Retina (tissue), 1 donor: ENCODE results near the gene FBXO40.
"Not testable (repeated sequence)": the region's sequence is repeated elsewhere in the genome, so short reads cannot be mapped to it uniquely, and the experiment has no call there.

Experiments
- DNase-seq: peaks from one replicate; pipeline ENCODE4 v3.0.0-alpha.2; 2016

The FBXO40 gene

GRCh38 chr3:121592856-121593702, at the start of gene FBXO40:
Gene FBXO40, plus strand, starts transcription at chr3:121593379. Its CDS starts 27,197 bp downstream, at chr3:121620576.
- DNase-seq, result no peak

DNA sequence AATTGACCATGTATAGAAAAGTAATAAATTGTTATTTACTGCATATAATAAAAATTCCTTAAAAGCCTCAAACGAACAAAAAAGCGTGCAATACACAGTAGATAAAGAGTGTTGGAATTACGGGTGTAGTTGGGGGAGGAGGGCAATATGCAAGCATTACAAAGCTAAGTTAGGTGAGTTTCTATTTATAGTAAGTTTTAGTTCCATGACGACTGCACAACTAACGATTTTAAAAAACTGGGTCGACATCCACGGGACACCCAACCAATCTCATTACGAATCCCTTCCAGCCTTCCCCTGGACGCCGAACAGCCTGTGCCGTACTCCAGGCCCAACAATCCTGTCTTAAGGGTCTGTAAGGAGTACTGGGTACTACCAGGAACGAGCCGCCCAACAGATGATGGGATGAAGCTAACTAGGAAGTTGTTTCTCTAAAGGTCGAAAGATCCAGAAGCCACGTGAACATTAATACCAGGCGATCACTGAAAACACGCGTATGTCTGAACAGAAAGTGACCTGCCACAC, 48.1 kb upstream of the FBXO40 start:
- DNase-seq, result no peak

- DNase-seq, result peak; percentile 93
Observed at GRCh38 chr3:121545574-121546455, 47.4 kb upstream of the FBXO40 start, which contains the start of gene POLQ. Gene POLQ, minus strand, starts transcription at chr3:121545988. Its CDS starts 111 bp downstream, at chr3:121545877.

DNA sequence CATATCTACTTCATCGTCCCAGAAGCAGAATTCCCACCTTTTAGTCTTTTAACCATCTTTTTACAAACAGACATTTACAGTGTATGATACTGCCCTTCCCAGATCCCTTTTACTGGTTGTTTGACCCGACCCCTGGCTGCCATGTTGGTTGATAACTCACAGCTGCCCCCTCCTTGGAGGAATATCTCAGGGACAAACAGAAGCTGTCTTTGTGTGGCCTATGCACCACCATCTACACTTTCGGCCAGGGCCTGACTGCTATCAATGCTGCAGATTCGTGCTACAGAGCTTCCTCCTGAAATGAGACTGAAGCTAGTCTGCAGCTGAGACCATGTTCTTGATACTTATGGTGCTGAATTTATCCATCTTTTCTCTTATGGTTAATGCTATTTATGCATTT, 40.8 kb upstream of the FBXO40 start:
- DNase-seq, result no peak

DNA sequence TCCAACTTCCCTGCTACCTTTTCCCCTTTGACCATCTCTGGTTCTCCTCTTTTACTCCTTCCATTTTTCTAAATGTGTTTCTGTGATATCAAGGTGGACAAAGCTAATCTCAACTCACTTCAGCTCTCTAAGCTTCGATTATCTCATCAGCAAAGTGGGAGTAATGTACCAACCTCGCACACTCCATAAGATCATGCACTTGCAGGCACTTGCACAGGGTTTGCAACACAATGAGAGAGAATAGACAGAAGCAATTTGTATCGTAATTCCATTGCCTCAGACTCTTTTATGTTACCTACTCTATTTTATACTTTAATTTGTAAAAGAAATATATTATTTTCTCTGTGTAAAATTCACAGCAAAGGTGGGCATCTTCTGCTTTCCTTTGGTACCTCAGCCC, 40.4 kb upstream of the FBXO40 start:
- no peak for DNase-seq

DNA sequence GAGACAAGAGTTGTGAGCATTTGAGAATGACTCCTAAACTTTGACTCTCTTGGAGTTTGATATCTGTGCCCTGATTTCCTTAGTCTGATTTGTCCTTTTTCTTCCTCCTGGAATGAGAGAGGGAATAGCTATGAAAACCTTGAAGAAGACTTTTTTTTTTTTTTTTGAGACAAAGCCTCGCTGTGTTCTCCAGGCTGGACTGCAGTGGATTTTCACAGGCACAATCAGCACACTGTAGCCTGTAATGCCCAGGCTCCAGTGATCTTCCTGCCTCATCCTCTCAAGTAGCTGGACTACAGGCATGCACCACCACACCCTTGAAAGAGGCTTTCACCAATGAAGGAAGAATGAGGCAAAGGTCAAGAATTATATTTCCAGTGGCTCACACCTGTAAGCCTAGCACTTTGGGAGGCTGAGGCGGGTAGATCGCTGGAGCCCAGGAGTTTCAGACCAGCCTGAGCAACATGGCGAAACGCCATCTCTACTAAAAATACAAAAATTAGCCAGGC, 35.7 kb upstream of the FBXO40 start:
- no peak for DNase-seq

- DNase-seq, result no peak
Observed at GRCh38 chr3:121562148-121562547, 31.0 kb upstream of the FBXO40 start.

DNA sequence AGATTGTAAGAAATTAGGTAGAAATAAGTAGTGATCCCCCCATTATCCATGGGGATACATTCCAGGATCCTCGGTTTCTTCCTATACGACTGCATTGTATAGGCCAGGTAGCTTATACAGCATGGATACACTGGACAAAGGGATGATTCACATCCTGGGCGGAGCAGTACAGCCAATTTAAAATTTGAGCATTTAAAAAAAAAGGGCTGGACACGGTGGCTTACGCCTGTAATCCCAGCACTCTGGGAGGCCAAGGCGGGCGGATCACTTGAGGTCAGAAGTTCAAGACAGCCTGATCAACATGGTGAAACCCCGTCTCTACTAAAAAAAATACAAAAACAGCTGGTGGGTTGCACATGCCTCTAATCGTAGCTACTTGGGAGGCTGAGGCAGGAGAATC, 26.4 kb upstream of the FBXO40 start:
- DNase-seq, result no peak

DNA sequence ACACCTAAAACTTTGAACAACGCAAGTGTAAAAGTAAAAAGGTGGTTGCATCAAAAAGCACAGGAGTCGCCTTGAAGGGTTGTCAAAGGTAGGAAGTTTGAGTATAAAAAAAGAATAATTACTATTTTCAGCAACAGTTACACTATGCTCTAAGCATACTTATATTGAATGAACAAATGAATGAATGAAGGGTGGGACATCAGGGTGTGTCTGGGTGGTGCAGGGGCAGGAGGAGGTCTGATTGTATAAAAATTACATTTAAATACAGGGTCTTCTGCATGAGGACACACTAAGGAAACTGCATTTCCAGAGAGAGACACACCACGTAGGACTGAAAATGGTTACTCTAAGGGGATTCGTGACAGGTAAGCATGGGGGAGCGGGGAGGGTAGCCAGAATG, 25.5 kb upstream of the FBXO40 start, which contains the start of gene ARGFX:
Gene ARGFX (plus strand): TSS at position 301 of the 400 bp plus-strand sequence. CDS start 2,765 bp downstream, outside the sequence.
- DNase-seq, result no peak

DNA sequence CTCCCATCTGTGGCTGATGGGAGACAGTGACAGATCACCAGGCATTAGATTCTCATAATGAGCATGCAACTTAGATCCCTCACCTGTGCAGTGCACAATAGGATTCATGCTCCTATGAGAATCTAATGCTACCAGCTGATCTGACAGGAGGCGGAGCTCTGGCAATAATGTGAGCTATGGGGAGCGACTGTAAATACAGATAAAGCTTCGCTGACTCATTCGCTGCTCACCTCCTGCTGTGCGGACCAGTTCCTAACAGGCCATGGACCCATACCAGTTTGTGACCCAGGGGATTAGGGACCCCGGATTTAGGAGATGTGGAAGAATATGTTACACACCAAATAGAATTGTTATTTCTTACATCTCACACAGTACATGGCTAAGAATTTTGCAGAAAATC, 18.7 kb upstream of the FBXO40 start:
- no peak for DNase-seq

DNA sequence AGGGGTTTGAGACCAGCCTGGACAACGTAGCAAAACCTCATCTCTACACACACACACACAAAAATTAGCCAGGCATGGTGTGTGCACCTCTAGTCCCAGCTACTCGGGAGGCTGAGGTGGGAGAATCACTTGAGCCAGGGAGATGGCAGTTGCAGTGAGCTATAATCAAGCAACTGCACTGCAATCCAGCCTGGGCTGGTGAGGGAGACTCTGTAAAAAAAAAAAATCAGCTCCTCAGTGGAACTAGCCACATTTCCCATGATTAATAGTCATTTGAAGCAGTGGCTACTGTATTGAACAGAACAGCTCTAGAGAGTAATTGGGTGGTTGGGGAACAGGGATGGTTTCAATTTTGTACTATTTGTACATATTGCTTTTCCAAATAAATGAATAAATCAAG, 11.5 kb upstream of the FBXO40 start:
- no peak for DNase-seq

- no peak for DNase-seq
Observed at GRCh38 chr3:121584418-121584817, 8.8 kb upstream of the FBXO40 start.

DNA sequence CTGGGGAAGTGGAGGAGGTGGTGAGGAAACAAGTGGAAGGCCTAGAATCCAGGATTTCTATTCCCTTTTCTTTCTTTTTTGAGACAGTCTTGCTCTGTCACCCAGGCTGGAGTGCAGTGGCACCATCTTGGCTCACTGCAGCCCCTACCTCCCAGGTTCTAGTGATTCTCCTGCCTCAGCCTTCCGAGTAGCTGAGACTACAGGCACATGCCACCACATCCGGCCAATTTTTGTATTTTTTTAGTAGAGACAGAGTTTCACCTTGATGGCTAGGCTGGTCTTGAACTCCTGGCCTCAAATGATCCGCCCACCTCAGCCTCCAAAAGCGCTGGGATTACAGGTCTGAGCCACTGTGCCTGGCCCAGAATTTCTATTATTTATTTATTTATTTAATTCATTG, 627 bp downstream of the FBXO40 start:
- not testable (repeated sequence) for DNase-seq

GRCh38 chr3:121594850-121595249, 1.7 kb downstream of the FBXO40 start:
- DNase-seq, result no peak

GRCh38 chr3:121595765-121596406, 2.7 kb downstream of the FBXO40 start:
- DNase-seq, result no peak

GRCh38 chr3:121598564-121598963, 5.4 kb downstream of the FBXO40 start:
- DNase-seq, result no peak

- DNase-seq, result not testable (repeated sequence)
Observed at GRCh38 chr3:121599900-121600299, 6.7 kb downstream of the FBXO40 start.

DNA sequence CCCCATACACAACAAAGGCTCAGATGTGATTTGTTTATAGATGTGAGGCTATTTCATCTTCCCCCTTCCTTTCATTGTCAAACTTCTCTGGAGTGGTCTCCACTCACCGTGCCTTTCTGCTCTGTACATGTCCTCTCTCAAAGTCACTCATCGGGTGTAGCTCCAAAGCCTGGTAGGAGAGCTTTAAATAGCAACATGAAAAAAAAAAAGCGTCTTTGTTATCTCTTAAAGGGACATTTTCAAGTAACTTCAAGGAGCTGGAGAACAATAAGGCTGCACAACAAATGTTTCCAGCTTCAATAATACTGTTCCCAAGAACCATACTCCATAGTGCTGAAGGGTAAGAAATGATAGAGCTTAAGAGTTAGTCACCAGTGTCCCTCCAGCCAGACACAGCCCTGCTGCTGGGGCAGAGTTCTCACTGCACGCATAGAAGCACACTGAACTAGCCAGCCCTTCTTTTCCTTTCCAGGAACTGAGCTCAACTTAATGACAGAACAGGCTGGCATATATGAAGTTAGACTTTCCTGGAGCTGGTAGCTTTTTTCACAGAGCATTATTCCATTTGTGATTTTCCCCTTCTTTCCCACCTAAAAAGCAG, 8.1 kb downstream of the FBXO40 start:
- no peak for DNase-seq

DNA sequence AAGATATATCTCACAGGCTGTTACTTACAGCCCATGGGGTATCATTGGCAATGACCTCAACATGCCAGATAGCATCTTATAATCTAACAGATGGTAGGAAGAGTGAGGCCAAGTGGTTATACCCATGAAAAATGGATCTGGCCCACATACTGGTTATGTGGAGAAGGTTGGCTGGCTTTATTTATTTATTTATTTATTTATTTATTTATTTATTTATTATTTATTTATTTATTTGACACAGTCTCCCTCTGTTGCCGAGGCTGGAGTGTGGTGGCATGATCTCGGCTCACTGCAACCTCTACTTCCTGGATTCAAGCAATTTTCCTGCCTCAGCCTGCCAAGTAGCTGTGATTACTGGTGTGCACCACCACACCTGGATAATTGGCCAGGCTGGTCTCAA, 11.6 kb downstream of the FBXO40 start:
- no peak for DNase-seq

GRCh38 chr3:121606106-121606505, 12.9 kb downstream of the FBXO40 start:
- DNase-seq, result no peak

GRCh38 chr3:121619691-121620090, 26.5 kb downstream of the FBXO40 start:
- no peak for DNase-seq

- DNase-seq, result no peak
Observed at GRCh38 chr3:121621491-121621890, 28.3 kb downstream of the FBXO40 start.
